Stomach (tissue), 9 donors: Measurements from ENCODE around the gene DVL3. TPM values are rescaled to one million over a fixed set of nuclear protein-coding genes. Genes with fewer than 3 reads are reported as not detected.

Experiments used
- DNase-seq, 2 donors: peaks; one replicate each; pipeline versions ENCODE4 v3.0.0 to v3.0.0-alpha.2; 2013 to 2019
- H3K27ac ChIP-seq, 5 donors: fragments of 200-600 bp in 4 of 5; sonication (generic) in 4 of 5; one replicate each; pipeline ENCODE4 v1.5.1; 2013 to 2019; ENCODE audit warnings: mild to moderate bottlenecking in 1 of 5, moderate library complexity in 1 of 5
- H3K27me3 ChIP-seq, 3 donors: fragments of 200-600 bp; sonication (generic); one replicate each; pipeline ENCODE4 v1.5.1; 2017 to 2019; ENCODE audit warnings: mixed run types in 1 of 3
- H3K36me3 ChIP-seq, 4 donors: fragments of 200-600 bp; sonication (generic); 1 replicate in 3 of 4; 2 replicates in 1 of 4; pipeline ENCODE4 v1.5.1; 2016 to 2019
- H3K4me1 ChIP-seq, 4 donors: fragments of 200-600 bp; sonication (generic); one replicate each; pipeline ENCODE4 v1.5.1; 2016 to 2019
- H3K4me3 ChIP-seq, 4 donors: fragments of 200-600 bp; sonication (generic) in 3 of 4; one replicate each; pipeline ENCODE4 v1.5.1; 2016 to 2019; ENCODE audit warnings: mild to moderate bottlenecking in 1 of 4
- H3K9me3 ChIP-seq, 4 donors: fragments of 200-600 bp; sonication (generic); one replicate each; pipeline ENCODE4 v1.5.1; 2016 to 2019
- EP300 ChIP-seq: sonication (generic); formaldehyde crosslinking; IDR thresholded peaks from one replicate; pipeline ENCODE4 v1.6.1; 2017; ENCODE audit warnings: antibody characterized with exemption
- POLR2A ChIP-seq, 4 donors: fragments of 450-650 bp; IDR thresholded peaks; one replicate each; pipeline ENCODE4 v1.6.1; 2016; ENCODE audit warnings: antibody characterized with exemption in 4 of 4, control low read depth in 2 of 4, mild to moderate bottlenecking in 1 of 4, moderate library complexity in 1 of 4
- POLR2AphosphoS5 ChIP-seq, 3 donors: sonication (generic); formaldehyde crosslinking; IDR thresholded peaks; one replicate each; pipeline ENCODE4 v1.6.1; 2016; ENCODE audit warnings: antibody characterized with exemption in 3 of 3
- WGBS, 5 donors: extraction: QIAGEN DNeasy Blood & Tissue Kit in 3 of 5; methylation state at CpG; one replicate each; pipeline versions ENCODE4 v1.1.5 to v1.1.7; 2013 to 2018; 5-methylcytosine and 5-hydroxymethylcytosine counted together
- intact Hi-C: fragments of 100-400 bp; cut with DNase I; formaldehyde crosslinking; loops from one replicate; pipeline ENCODE4 v1.15.1; 2023; ENCODE audit warnings: low total_unique reads
- polyA plus RNA-seq, 3 donors: library from polyadenylated mRNA; stranded (reverse); fragments of 200-250 nt; gene quantifications; one replicate each; pipeline ENCODE4 v1.2.3, GENCODE V29; 2013
- total RNA-seq, 5 donors: library from RNA; depleted of rRNA; stranded (reverse); fragments of >200 nt; gene quantifications; one replicate each; pipeline versions ENCODE4 v1.1.0 to v1.2.3, GENCODE V29; 2014 to 2016
- TF ChIP-seq, protein P1 (sequence below), 7 experiments: fragments of 450-650 bp in 4 of 7; fragments of 200-600 bp in 3 of 7; sonication (generic) in 3 of 7; IDR thresholded peaks; one replicate each; pipeline ENCODE4 v1.5.1; 2016 to 2019; ENCODE audit warnings: antibody characterized with exemption in 7 of 7, control low read depth in 2 of 7, mild to moderate bottlenecking in 1 of 7
- donor health status: healthy with polysubstance abuse.
- donor health status: Bipolar disorder and iron deficiency.
- donor health status: healthy.

DVL3 gene
- total and polyA plus RNA-seq, 8 donors, result 21.2 to 107 (median 40.2) TPM

GRCh38 chr3:184140436-184140835 is 14.7 kb upstream of the DVL3 start:
- H3K27ac ChIP-seq, result no peak overlapping the region
- TF ChIP-seq POLR2A (IDR thresholded peaks at IDR 0.05) (no peak), POLR2AphosphoS5 (IDR thresholded peaks at IDR 0.05) (no peak), EP300 (no peak)
- TF ChIP-seq, protein P1, sequence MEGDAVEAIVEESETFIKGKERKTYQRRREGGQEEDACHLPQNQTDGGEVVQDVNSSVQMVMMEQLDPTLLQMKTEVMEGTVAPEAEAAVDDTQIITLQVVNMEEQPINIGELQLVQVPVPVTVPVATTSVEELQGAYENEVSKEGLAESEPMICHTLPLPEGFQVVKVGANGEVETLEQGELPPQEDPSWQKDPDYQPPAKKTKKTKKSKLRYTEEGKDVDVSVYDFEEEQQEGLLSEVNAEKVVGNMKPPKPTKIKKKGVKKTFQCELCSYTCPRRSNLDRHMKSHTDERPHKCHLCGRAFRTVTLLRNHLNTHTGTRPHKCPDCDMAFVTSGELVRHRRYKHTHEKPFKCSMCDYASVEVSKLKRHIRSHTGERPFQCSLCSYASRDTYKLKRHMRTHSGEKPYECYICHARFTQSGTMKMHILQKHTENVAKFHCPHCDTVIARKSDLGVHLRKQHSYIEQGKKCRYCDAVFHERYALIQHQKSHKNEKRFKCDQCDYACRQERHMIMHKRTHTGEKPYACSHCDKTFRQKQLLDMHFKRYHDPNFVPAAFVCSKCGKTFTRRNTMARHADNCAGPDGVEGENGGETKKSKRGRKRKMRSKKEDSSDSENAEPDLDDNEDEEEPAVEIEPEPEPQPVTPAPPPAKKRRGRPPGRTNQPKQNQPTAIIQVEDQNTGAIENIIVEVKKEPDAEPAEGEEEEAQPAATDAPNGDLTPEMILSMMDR (IDR thresholded peaks at IDR 0.05), result no peak
- peaks cover 19 to 36% (median 32%) of the 10 kb centered on the region in 4 donors for H3K4me1 ChIP-seq
- H3K9me3 ChIP-seq, result no peaks in the 10 kb centered on the region
- no peaks in the 10 kb centered on the region for H3K27me3 ChIP-seq
- H3K4me3 ChIP-seq, result no peak overlapping the region
- intact Hi-C loops, result loop anchor here (5.0 kb wide), 1 partner anchor 112 kb away; no protein-coding TSS in a partner anchor
- DNase-seq, result no peak
- 86 to 95% (median 90%) methylated on average over 10 of the region's 10 CpGs for WGBS, 5 donors
- H3K36me3 ChIP-seq, result peaks cover 56 to 84% (median 81%) of the 10 kb centered on the region in 4 donors

- intact Hi-C loops, result loop anchor here (5.0 kb wide), 1 partner anchor 110 kb away; no protein-coding TSS in a partner anchor
- Histone ChIP-seq H3K27ac (peak overlapping the region in 1 of 5 donors; percentile 0), H3K4me1 (peaks cover 5 to 25% (median 19%) of the 10 kb centered on the region in 4 donors), H3K36me3 (peaks cover 64 to 100% (median 95%) of the 10 kb centered on the region in 4 donors), H3K4me3 (no peak overlapping the region), H3K9me3 (no peaks in the 10 kb centered on the region), H3K27me3 (no peaks in the 10 kb centered on the region)
- WGBS, 5 donors, result 89 to 94% (median 90%) methylated on average over 7 of the region's 7 CpGs
- TF ChIP-seq, protein P1 (IDR thresholded peaks at IDR 0.05), result no peak
- TF ChIP-seq POLR2A (IDR thresholded peaks at IDR 0.05) (no peak), POLR2AphosphoS5 (IDR thresholded peaks at IDR 0.05) (no peak), EP300 (no peak)
- no peak for DNase-seq
Measured at GRCh38 chr3:184142199-184142598, 13.0 kb upstream of the DVL3 start.

DNA sequence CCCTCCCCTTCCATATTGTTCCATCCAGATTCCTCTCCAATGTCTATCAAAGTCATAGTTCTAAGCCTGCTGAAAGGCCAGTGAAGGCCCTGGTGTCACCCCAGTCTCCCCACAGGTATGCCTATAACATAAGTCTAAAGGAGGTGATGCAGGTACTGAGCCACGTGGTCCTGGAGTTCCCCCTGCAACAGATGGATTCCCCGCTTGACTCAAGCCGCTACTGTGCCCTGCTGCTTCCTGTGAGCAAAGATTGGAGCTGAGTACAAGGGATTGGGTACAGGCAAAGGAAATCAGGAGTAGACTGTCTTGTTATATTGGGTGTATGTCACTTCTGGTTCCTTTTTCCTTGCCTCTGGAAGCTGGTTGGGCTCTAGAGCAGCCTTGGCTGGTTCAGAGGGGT is 11.8 kb upstream of the DVL3 start:
- no peak overlapping the region for H3K27ac ChIP-seq
- DNase-seq, result no peak
- H3K27me3 ChIP-seq, result no peaks in the 10 kb centered on the region
- no peak for TF ChIP-seq EP300
- TF ChIP-seq, protein P1 (IDR thresholded peaks at IDR 0.05), result no peak
- TF ChIP-seq POLR2A (IDR thresholded peaks at IDR 0.05), result no peak
- TF ChIP-seq POLR2AphosphoS5 (IDR thresholded peaks at IDR 0.05), result no peak
- peaks cover 64 to 90% (median 85%) of the 10 kb centered on the region in 4 donors for H3K36me3 ChIP-seq
- no peaks in the 10 kb centered on the region for H3K9me3 ChIP-seq
- WGBS, 5 donors, result 86 to 93% (median 89%) methylated on average over 3 of the region's 3 CpGs
- no peak overlapping the region for H3K4me3 ChIP-seq
- intact Hi-C loops, result loop anchor here (5.0 kb wide), 1 partner anchor 109 kb away; no protein-coding TSS in a partner anchor
- peaks cover 4 to 20% (median 12%) of the 10 kb centered on the region in 4 donors for H3K4me1 ChIP-seq

DNA sequence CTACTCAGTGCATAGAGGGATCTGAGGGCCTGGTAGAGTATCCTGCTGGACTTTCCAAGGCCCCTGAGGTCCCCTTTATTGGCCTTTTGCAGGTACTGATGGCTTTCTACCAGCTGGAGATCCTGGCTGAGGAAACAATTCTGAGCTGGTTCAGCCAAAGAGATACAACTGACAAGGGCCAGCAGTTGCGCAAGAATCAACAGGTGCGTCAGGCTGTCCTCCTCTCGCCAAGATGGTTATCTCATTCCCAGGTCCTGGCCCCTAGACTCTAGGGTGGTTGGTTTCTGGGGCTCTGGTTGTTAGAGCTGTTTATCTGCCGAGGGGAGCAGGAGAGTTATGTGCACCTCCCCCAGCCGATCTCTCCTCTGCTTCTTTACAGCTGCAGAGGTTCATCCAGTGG is 10.7 kb upstream of the DVL3 start:
- no peaks in the 10 kb centered on the region for H3K27me3 ChIP-seq
- H3K9me3 ChIP-seq, result no peaks in the 10 kb centered on the region
- H3K4me3 ChIP-seq, result no peak overlapping the region
- WGBS, 5 donors, result 48 to 65% (median 55%) methylated on average over 5 of the region's 5 CpGs
- no peak for DNase-seq
- H3K36me3 ChIP-seq, result peaks cover 61 to 78% (median 73%) of the 10 kb centered on the region in 4 donors
- H3K27ac ChIP-seq, result peak overlapping the region in 4 of 5 donors; percentile 8 to 62 (median 32)
- TF ChIP-seq, protein P1 (IDR thresholded peaks at IDR 0.05), result no peak
- TF ChIP-seq POLR2AphosphoS5 (IDR thresholded peaks at IDR 0.05) (no peak), EP300 (no peak), POLR2A (IDR thresholded peaks at IDR 0.05) (no peak)
- H3K4me1 ChIP-seq, result peaks cover 4 to 20% (median 12%) of the 10 kb centered on the region in 4 donors
- intact Hi-C loops, result loop anchor here (5.0 kb wide), 1 partner anchor 108 kb away; no protein-coding TSS in a partner anchor
